ENCODE measurements around the gene APOB. TPM values are rescaled to one million over a fixed set of nuclear protein-coding genes. Genes with fewer than 3 reads are reported as not detected.

Gene APOB
- total RNA-seq, 1 donor from 2014 or later: not detected

- no peak for DNase-seq
- no peak overlapping the region for H3K4me3 Mint-ChIP-seq
- ChIA-PET CTCF (interaction anchor here (0.7 to 9.9 kb wide), 6 partner anchors 180 to 300 kb away, joined by 3 to 251 read pairs (median 16); partner anchors contain the start of gene GDF7), POLR2A (interaction anchor here (1.6 to 1.9 kb wide), 2 partner anchors 296 to 301 kb away, joined by 5 to 6 read pairs; no protein-coding TSS in a partner anchor)
- no peak for TF ChIP-seq CTCF (IDR thresholded peaks at IDR 0.05)
- no peaks in the 10 kb centered on the region for H3K4me1 Mint-ChIP-seq
- intact Hi-C loops (cut with micrococcal nuclease): loop anchor here (2.0 kb wide), 1 partner anchor 239 kb away; no protein-coding TSS in a partner anchor
- no peaks in the 10 kb centered on the region for H3K36me3 Mint-ChIP-seq (ENCODE audit: low read depth)
- H3K9me3 Mint-ChIP-seq: no peaks in the 10 kb centered on the region
- ATAC-seq (ENCODE audit: low read depth): no peak
- H3K27ac Mint-ChIP-seq: no peak overlapping the region
- peaks cover 13% of the 10 kb centered on the region for H3K27me3 Mint-ChIP-seq
Observed at GRCh38 chr2:20961858-20962257, 82.0 kb downstream of the APOB start.

GRCh38 chr2:20960003-20960402 is 83.9 kb downstream of the APOB start:
- no peak for DNase-seq
- CTCF ChIA-PET: interaction anchor here (0.5 to 9.9 kb wide), 4 partner anchors 16 to 309 kb away, joined by 4 to 251 read pairs (median 7); partner anchors contain the start of gene HS1BP3
- peaks cover 7% of the 10 kb centered on the region for H3K27me3 Mint-ChIP-seq

GRCh38 chr2:20959252-20959651 is 84.6 kb downstream of the APOB start:
- DNase-seq (no peak), ATAC-seq (ENCODE audit: low read depth) (no peak)
- intact Hi-C loops (cut with micrococcal nuclease): no loop called here
- ChIA-PET POLR2A (no interaction called here), CTCF (interaction anchor here (3.0 to 9.9 kb wide), 2 partner anchors 177 to 298 kb away, joined by 10 to 251 read pairs; no protein-coding TSS in a partner anchor)
- H3K36me3 Mint-ChIP-seq (ENCODE audit: low read depth): no peaks in the 10 kb centered on the region
- no peak overlapping the region for H3K4me3 Mint-ChIP-seq
- TF ChIP-seq CTCF (IDR thresholded peaks at IDR 0.05): no peak
- no peaks in the 10 kb centered on the region for H3K4me1 Mint-ChIP-seq
- no peaks in the 10 kb centered on the region for H3K9me3 Mint-ChIP-seq
- no peak overlapping the region for H3K27ac Mint-ChIP-seq
- peaks cover 5% of the 10 kb centered on the region for H3K27me3 Mint-ChIP-seq

More at GRCh38 chr2:20960003-20960402, 83.9 kb downstream of the APOB start:
- Mint-ChIP-seq H3K27ac (no peak overlapping the region), H3K4me1 (no peaks in the 10 kb centered on the region), H3K36me3 (ENCODE audit: low read depth) (no peaks in the 10 kb centered on the region), H3K9me3 (no peaks in the 10 kb centered on the region), H3K4me3 (no peak overlapping the region)
- intact Hi-C loops (cut with micrococcal nuclease): no loop called here
- POLR2A ChIA-PET: no interaction called here
- TF ChIP-seq CTCF (IDR thresholded peaks at IDR 0.05): no peak
- no peak for ATAC-seq (ENCODE audit: low read depth)

- no peak for TF ChIP-seq CTCF (IDR thresholded peaks at IDR 0.05)
- CTCF ChIA-PET: interaction anchor here (0.9 kb wide), 2 partner anchors 281 to 296 kb away, joined by 3 to 4 read pairs; no protein-coding TSS in a partner anchor
- Mint-ChIP-seq H3K9me3 (no peaks in the 10 kb centered on the region), H3K36me3 (ENCODE audit: low read depth) (no peaks in the 10 kb centered on the region), H3K4me3 (no peak overlapping the region), H3K27me3 (peaks cover 2% of the 10 kb centered on the region), H3K4me1 (no peaks in the 10 kb centered on the region), H3K27ac (no peak overlapping the region)
- intact Hi-C loops (cut with micrococcal nuclease): no loop called here
- POLR2A ChIA-PET: no interaction called here
- no peak for ATAC-seq (ENCODE audit: low read depth)
- no peak for DNase-seq
Observed at GRCh38 chr2:20957788-20958525, 85.9 kb downstream of the APOB start.

- DNase-seq: no peak
- Mint-ChIP-seq H3K27ac (no peak overlapping the region), H3K4me1 (no peaks in the 10 kb centered on the region), H3K9me3 (no peaks in the 10 kb centered on the region), H3K4me3 (no peak overlapping the region), H3K27me3 (no peaks in the 10 kb centered on the region), H3K36me3 (ENCODE audit: low read depth) (no peaks in the 10 kb centered on the region)
- ChIA-PET POLR2A (no interaction called here), CTCF (interaction anchor here (0.6 kb wide), 1 partner anchor 294 kb away, joined by 3 read pairs; no protein-coding TSS in a partner anchor)
- intact Hi-C loops (cut with micrococcal nuclease): no loop called here
- TF ChIP-seq CTCF (IDR thresholded peaks at IDR 0.05): no peak
- ATAC-seq (ENCODE audit: low read depth): no peak
Observed at GRCh38 chr2:20955277-20956026, 88.4 kb downstream of the APOB start.
